Heart left ventricle (tissue), 13 donors: Measurements from ENCODE around the gene MACROD1.

Source experiments
- CTCF ChIP-seq, 12 donors: fragments of 200-600 bp; sonication (generic) in 4 of 12; IDR thresholded peaks; one replicate each; pipeline versions ENCODE4 v1.5.0 to v1.8.0; 2018 to 2022; ENCODE audit warnings: antibody characterized with exemption in 12 of 12, mild to moderate bottlenecking in 5 of 12
- POLR2A ChIP-seq, 2 donors: fragments of 450-650 bp; IDR thresholded peaks; one replicate each; pipeline ENCODE4 v1.6.1; 2017; ENCODE audit warnings: antibody characterized with exemption in 2 of 2, mild to moderate bottlenecking in 2 of 2, moderate library complexity in 2 of 2
- donor health status: ischemic (EF 13 %, LVEDD 7.1; RV severe dilation, severe dysfunction).
- donor health status: DM: no; HTN: yes; CAD: no.
- donor health status: DM: no; HTN: no; CAD: no.
- donor health status: ischemic (EF 25% LVEDD 6.9; RV normal size, moderate dysfunction).
- donor health status: ischemic (EF 25% LVEDD 5.7; RV mildly dilated, moderate dysfunction).
- donor health status: ischemic (EF 35%, LVEDD 5.7; RV mildly dilated, moderate dysfunction).
- donor health status: nonischemic (EF 11% LVEDD 7.7; RV severe dilation, severe dysfunction).
- donor health status: DM: yes; HTN: yes; CAD: no.
- donor health status: PGD.
- donor health status: ischemic (EF 29% LVEDD 5.4; RV normal size, mild dysfunction).
- donor health status: nonischemic (EF 23%, LVEDD 6.1; RV moderate dilation, normal function).

- no peak for TF ChIP-seq CTCF (IDR thresholded peaks at IDR 0.05)
- no peak for TF ChIP-seq POLR2A (IDR thresholded peaks at IDR 0.05)
Observed at GRCh38 chr11:63991558-63991957, 174.4 kb downstream of the MACROD1 start.
